ENCODE data around the gene LPP.

DNA sequence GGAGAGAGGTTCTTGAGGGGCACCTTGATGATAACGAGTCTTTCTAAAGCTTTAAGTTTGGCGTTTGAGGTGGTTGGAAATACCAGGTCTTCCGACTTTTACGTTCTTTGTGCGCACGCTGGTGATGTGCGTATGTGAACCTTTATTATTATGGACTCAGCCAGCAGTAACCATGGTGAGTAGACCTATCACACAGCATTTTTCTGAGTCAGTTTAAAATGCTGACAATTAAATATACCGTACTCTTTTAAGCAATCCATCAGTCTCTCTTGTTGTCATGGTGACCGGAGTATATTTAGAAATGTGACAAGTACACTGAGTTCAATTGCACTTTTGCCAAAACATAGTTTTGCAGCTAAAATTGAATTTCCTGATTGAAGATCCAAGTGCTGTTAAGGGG lies 172.2 kb downstream of the LPP start:
- TF ChIP-seq EZH2phosphoT487 (IDR thresholded peaks at IDR 0.05; ENCODE audit: borderline replicate concordance, low read length) (no peak), CTCF (conservative IDR thresholded peaks at IDR 0.05; ENCODE audit: low read depth, low read length) (no peak)

All from PC-3 (cell line).